Fibroblast of villous mesenchyme (primary cell): Measurements from ENCODE around the gene PHF1. TPM values are rescaled to one million over a fixed set of nuclear protein-coding genes. Genes with fewer than 3 reads are reported as not detected.

Source experiments
- DNase-seq: peaks from one replicate; pipeline ENCODE4 v3.0.0-alpha.2; 2010; ENCODE audit warnings: low read depth
- H3K4me3 ChIP-seq: 2 replicates; pipeline ENCODE4 v1.5.1; 2011; ENCODE audit warnings: low read depth, mild to moderate bottlenecking, low read length
- CTCF ChIP-seq: IDR thresholded peaks from 2 replicates; pipeline ENCODE4 v1.5.1; 2012; ENCODE audit warnings: low read depth, mild to moderate bottlenecking, low read length; ENCODE audit not compliant: insufficient read depth
- total RNA-seq: library from RNA; depleted of rRNA; stranded (reverse); fragments of >200 nt; gene quantifications from 2 replicates; pipeline ENCODE4 v1.2.3, GENCODE V29; 2012

PHF1 gene
- total RNA-seq, 1 donor = 30.2 TPM

GRCh38 chr6:33384581-33385020, 26.2 kb upstream of the PHF1 start:
- peak; percentile 78 for DNase-seq
- no peak overlapping the region for H3K4me3 ChIP-seq
- peak; percentile 63 for TF ChIP-seq CTCF

GRCh38 chr6:33390173-33390572, 20.6 kb upstream of the PHF1 start:
- no peak overlapping the region for H3K4me3 ChIP-seq
- DNase-seq = no peak
- no peak for TF ChIP-seq CTCF

DNA sequence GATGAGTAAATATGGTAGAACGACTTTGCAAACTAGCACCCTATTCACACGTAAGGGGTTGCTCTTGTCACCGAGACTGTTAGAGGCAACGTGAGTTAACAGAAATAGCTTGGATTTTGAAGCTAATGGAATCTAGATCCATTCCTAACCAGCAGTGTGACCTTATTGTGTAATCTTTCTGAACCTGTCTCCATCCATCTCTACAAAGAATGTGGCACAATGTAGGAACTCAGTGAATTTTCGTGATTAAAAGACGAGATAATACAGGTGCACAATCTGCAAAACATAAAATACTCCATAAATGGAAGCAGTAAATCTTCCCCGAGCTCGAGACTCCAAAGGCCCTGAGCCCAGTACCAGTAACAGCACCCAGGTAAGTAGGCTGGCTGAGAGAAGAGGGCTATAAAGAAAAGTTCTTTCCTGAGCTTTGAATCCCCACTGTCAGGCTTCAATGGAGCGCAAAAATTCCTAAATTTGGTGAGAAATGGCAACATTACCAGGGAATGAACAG, 20.0 kb upstream of the PHF1 start:
- H3K4me3 ChIP-seq = peak overlapping the region; percentile 39
- TF ChIP-seq CTCF = no peak
- DNase-seq = no peak

GRCh38 chr6:33391278-33391921, 19.4 kb upstream of the PHF1 start, which contains the start of gene KIFC1:
TSS of gene KIFC1 (plus strand) at chr6:33391823. CDS start at chr6:33391986, 163 bp downstream.
- peak; percentile 93 for TF ChIP-seq CTCF
- peak; percentile 100 for DNase-seq
- peak within 1 kb of the TSS; percentile 95 for H3K4me3 ChIP-seq

GRCh38 chr6:33391922-33392594, 18.8 kb upstream of the PHF1 start:
- peak; percentile 28 for DNase-seq

GRCh38 chr6:33392595-33392948, 18.2 kb upstream of the PHF1 start:
- DNase-seq = no peak
- peak overlapping the region; percentile 95 for H3K4me3 ChIP-seq
- no peak for TF ChIP-seq CTCF

More at GRCh38 chr6:33391922-33392594, 18.8 kb upstream of the PHF1 start:
- no peak for TF ChIP-seq CTCF
- H3K4me3 ChIP-seq = peak overlapping the region; percentile 95

DNA sequence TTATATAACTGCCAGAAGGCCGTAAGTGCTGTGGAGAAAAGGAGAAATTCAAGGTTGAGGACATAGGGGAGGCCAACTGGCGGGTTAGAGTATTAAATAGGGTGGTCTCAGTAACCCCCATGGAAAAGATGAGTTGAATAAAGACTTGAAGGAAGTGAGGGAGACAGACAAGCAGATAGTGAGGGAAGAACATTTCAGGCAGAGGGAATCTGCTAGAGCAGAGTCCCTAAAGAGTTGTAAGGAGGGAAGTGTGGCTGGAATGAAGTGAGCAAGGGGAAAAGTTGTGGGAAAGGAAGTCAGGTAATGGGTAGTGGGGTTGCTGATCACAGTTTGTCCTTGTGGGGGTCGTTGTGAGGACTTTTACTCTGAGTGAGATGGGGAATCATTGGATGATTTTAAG, 17.8 kb upstream of the PHF1 start:
- H3K4me3 ChIP-seq = peak overlapping the region; percentile 95
- no peak for DNase-seq
- TF ChIP-seq CTCF = no peak
